ENCODE data around the gene LCLAT1. TPM values are rescaled to one million over a fixed set of nuclear protein-coding genes. Genes with fewer than 3 reads are reported as not detected.

LCLAT1 gene
- total and polyA plus RNA-seq, 8 donors: 13.1 to 24.9 (median 14.8) TPM

DNA sequence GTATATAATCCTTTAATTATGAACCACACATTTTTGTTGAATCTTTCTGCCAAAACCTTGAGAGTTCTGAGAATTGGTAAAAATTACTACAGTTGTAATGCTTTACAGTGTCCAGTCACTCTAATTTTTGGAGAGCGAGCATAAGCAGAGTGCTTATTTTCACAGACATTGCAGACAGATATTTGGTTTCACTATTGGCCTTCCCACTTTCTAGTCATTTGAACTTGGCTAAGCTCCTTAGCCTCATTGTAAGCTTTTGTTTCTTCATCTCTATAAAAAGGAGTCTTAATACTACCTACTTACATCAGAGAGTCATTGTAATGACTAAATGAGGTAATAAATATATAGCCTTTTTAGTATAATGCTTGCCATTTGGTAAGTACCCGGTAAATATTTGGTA is 80.4 kb downstream of the LCLAT1 start:
- Histone ChIP-seq H3K27me3 (no peaks in the 10 kb centered on the region), H3K27ac (peak overlapping the region in 1 of 2 donors; percentile 0), H3K36me3 (no peaks in the 10 kb centered on the region), H3K4me3 (no peak overlapping the region), H3K4me1 (no peaks in the 10 kb centered on the region), H3K9me3 (peaks cover 0 to 7% of the 10 kb centered on the region in 2 donors)
- no peak for DNase-seq
- TF ChIP-seq, protein P1, sequence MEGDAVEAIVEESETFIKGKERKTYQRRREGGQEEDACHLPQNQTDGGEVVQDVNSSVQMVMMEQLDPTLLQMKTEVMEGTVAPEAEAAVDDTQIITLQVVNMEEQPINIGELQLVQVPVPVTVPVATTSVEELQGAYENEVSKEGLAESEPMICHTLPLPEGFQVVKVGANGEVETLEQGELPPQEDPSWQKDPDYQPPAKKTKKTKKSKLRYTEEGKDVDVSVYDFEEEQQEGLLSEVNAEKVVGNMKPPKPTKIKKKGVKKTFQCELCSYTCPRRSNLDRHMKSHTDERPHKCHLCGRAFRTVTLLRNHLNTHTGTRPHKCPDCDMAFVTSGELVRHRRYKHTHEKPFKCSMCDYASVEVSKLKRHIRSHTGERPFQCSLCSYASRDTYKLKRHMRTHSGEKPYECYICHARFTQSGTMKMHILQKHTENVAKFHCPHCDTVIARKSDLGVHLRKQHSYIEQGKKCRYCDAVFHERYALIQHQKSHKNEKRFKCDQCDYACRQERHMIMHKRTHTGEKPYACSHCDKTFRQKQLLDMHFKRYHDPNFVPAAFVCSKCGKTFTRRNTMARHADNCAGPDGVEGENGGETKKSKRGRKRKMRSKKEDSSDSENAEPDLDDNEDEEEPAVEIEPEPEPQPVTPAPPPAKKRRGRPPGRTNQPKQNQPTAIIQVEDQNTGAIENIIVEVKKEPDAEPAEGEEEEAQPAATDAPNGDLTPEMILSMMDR (IDR thresholded peaks at IDR 0.05): no peak
- no peak for ATAC-seq
- intact Hi-C loops (cut with DNase I): no loop called here

GRCh38 chr2:30527859-30528258 is 80.8 kb downstream of the LCLAT1 start:
- intact Hi-C loops (cut with DNase I): no loop called here
- H3K27me3 ChIP-seq: no peaks in the 10 kb centered on the region
- peaks cover 0 to 7% of the 10 kb centered on the region in 2 donors for H3K9me3 ChIP-seq
- peak overlapping the region in 1 of 2 donors; percentile 0 for H3K27ac ChIP-seq
- peaks cover 0 to under 1% of the 10 kb centered on the region in 2 donors for H3K36me3 ChIP-seq
- H3K4me1 ChIP-seq: no peaks in the 10 kb centered on the region
- H3K4me3 ChIP-seq: no peak overlapping the region
- ATAC-seq: no peak
- no peak for DNase-seq
- TF ChIP-seq, protein P1 (IDR thresholded peaks at IDR 0.05): no peak

DNA sequence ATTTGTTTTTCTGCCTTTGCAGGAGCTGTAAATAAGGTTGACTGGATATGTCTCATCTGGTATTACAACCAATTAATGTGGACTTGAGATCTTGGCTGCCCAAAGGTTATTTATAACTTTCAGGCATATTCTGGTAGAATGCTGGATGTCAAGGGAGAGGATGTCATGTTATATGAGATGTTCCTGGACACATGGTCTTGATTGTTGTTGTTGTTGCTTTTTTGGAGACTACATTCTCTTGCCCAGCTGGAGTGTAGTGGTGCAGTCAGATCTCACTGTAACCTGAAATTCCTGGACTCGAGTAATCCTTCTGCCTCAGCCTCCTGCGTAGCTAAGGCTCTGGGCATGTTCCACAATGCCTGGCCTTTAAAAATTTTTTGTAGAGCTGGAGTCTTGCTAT is 83.3 kb downstream of the LCLAT1 start:
- Histone ChIP-seq H3K4me3 (no peak overlapping the region), H3K27me3 (no peaks in the 10 kb centered on the region), H3K36me3 (peaks cover 0 to 21% of the 10 kb centered on the region in 2 donors), H3K9me3 (peaks cover 0 to 10% of the 10 kb centered on the region in 2 donors), H3K27ac (no peak overlapping the region), H3K4me1 (no peaks in the 10 kb centered on the region)
- TF ChIP-seq, protein P1 (IDR thresholded peaks at IDR 0.05): no peak
- intact Hi-C loops (cut with DNase I): no loop called here
- DNase-seq: no peak
- ATAC-seq: no peak

DNA sequence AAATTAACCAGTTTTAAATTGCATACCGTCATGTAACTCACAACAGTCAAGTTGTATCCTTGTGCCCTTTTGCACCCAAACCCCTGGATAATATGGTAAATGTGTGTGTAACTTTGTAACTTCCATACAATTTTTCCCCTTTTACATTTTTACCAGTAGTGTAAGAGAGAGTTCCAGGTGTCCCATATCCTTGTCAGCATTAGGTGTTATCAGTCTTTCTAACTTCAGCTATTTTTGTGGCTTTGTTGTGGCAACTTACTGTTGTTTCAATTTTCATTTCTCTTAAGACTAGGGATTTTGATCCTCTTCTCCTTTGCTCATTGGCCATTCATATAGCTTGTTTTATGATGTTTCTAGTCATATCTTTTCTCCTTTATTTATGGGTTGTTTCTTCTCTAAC is 94.6 kb downstream of the LCLAT1 start:
- Histone ChIP-seq H3K4me1 (peaks cover 0 to 3% of the 10 kb centered on the region in 2 donors), H3K27me3 (no peaks in the 10 kb centered on the region)
- no peak for DNase-seq

DNA sequence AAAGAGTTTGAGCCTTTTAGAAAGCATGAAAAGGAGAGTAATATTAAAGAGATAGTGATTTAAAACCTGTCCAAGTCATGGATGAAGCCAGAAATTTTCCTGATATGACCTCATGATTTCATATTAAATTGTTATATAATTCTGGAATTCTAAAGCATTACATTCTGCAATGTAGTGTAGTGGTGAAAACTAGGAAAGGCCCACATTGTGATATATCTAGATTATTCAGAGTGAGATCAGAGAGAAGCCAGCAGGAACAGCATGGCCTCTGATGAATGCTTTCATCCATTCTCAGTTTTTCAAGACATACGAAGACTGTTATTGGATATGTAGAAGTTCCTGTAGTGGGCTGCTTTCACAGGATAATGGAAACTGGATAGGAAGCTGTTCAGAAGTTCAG is 98.8 kb downstream of the LCLAT1 start:
- TF ChIP-seq, protein P1 (IDR thresholded peaks at IDR 0.05): no peak
- Histone ChIP-seq H3K36me3 (no peaks in the 10 kb centered on the region), H3K27me3 (no peaks in the 10 kb centered on the region), H3K27ac (no peak overlapping the region), H3K4me3 (no peak overlapping the region), H3K9me3 (no peaks in the 10 kb centered on the region), H3K4me1 (peaks cover 0 to 3% of the 10 kb centered on the region in 2 donors)
- peak in 1 of 4 donors; percentile 14 for DNase-seq
- ATAC-seq: no peak
- intact Hi-C loops (cut with DNase I): no loop called here

More for the DNA sequence above, 94.6 kb downstream of the LCLAT1 start:
- Histone ChIP-seq H3K36me3 (no peaks in the 10 kb centered on the region), H3K9me3 (peaks cover 0 to 7% of the 10 kb centered on the region in 2 donors), H3K27ac (no peak overlapping the region), H3K4me3 (no peak overlapping the region)
- TF ChIP-seq, protein P1 (IDR thresholded peaks at IDR 0.05): no peak
- no peak for ATAC-seq
- intact Hi-C loops (cut with DNase I): no loop called here
